Adrenal gland (tissue), 12 donors: Measurements from ENCODE around the gene DMD. TPM values are rescaled to one million over a fixed set of nuclear protein-coding genes. Genes with fewer than 3 reads are reported as not detected.
"Not testable (repeated sequence)": the region's sequence is repeated elsewhere in the genome, so short reads cannot be mapped to it uniquely, and the experiment has no call there.

Source experiments
- DNase-seq, 7 donors: peaks; one replicate each; pipeline ENCODE4 v3.0.0-alpha.2; 2019 to 2020
- H3K27ac ChIP-seq, 5 donors: fragments of 200-600 bp; sonication (generic) in 4 of 5; 1 replicate in 3 of 5; 2 replicates in 2 of 5; pipeline versions ENCODE4 v1.5.1 to v1.8.0; 2016 to 2020; ENCODE audit warnings: mild to moderate bottlenecking in 1 of 5
- H3K27me3 ChIP-seq: fragments of 200-600 bp; 2 replicates; pipeline ENCODE4 v1.8.0; 2021
- H3K36me3 ChIP-seq, 2 donors: fragments of 200-600 bp; replicated peaks in 1 of 2; 1 replicate in 1 of 2; 2 replicates in 1 of 2; pipeline versions ENCODE4 v1.5.1 to v1.8.0; 2018 to 2022
- H3K4me1 ChIP-seq, 2 donors: fragments of 200-600 bp; replicated peaks in 1 of 2; 1 replicate in 1 of 2; 2 replicates in 1 of 2; pipeline versions ENCODE4 v1.5.1 to v1.8.0; 2018 to 2021
- H3K4me3 ChIP-seq, 4 donors: fragments of 200-600 bp; sonication (generic) in 3 of 4; one replicate each; pipeline ENCODE4 v1.5.1; 2016 to 2018
- H3K9me3 ChIP-seq, 3 donors: fragments of 200-600 bp; sonication (generic) in 1 of 3; replicated peaks in 1 of 3; 1 replicate in 2 of 3; 2 replicates in 1 of 3; pipeline versions ENCODE4 v1.5.1 to v1.8.0; 2016 to 2021
- CTCF ChIP-seq, 6 experiments: fragments of 450-650 bp in 4 of 6; fragments of 200-600 bp in 2 of 6; sonication (generic) in 1 of 6; IDR thresholded peaks; 1 replicate in 5 of 6; 2 replicates in 1 of 6; pipeline versions ENCODE4 v1.5.1 to v1.8.0; 2016 to 2021; ENCODE audit warnings: antibody characterized with exemption in 6 of 6, mild to moderate bottlenecking in 2 of 6, moderate library complexity in 1 of 6
- POLR2A ChIP-seq, 2 donors: fragments of 450-650 bp; IDR thresholded peaks; one replicate each; pipeline ENCODE4 v1.6.1; 2017; ENCODE audit warnings: antibody characterized with exemption in 2 of 2, mild to moderate bottlenecking in 2 of 2, moderate library complexity in 1 of 2
- WGBS, 4 donors: extraction: QIAGEN DNeasy Blood & Tissue Kit in 2 of 4; methylation state at CpG; one replicate each; pipeline versions ENCODE4 v1.1.5 to v1.1.7; 2013 to 2017; 5-methylcytosine and 5-hydroxymethylcytosine counted together
- intact Hi-C, 2 donors: fragments of 100-400 bp; cut with DNase I; formaldehyde crosslinking; loops; one replicate each; pipeline versions ENCODE4 v1.14.1 to v1.15.0; 2022 to 2023
- polyA plus RNA-seq, 3 donors: library from polyadenylated mRNA; stranded (reverse); fragments of 200-250 nt in 2 of 3; fragments of 350-450 nt in 1 of 3; fragmentation: Illumina TruSeq in 1 of 3; extraction: RNeasy Lipid Tissue Mini Kit (QIAGEN cat#74804) in 1 of 3; gene quantifications; one replicate each; pipeline ENCODE4 v1.2.3, GENCODE V29; 2013 to 2014
- total RNA-seq, 9 donors: library from RNA; depleted of rRNA in 4 of 9; stranded (reverse); fragments of >200 nt in 4 of 9; fragments of 120-200 nt in 1 of 9; fragmentation: NEBNext Ultra II Directional in 1 of 9; extraction: Animal tissue kit (Norgen Biotek cat#: 25700) in 1 of 9; gene quantifications; one replicate each; pipeline versions ENCODE4 v1.1.0 to v1.2.4, GENCODE V29; 2013 to 2023
- donor health status: healthy with polysubstance abuse.
- donor health status: Bipolar disorder and iron deficiency.
- donor health status: DM: yes; HTN: yes; CAD: no.
- donor health status: DM: no; HTN: no; CAD: no.
- donor health status: DM: no; HTN: no; CAD: no.
- donor health status: DM: yes; HTN: yes; CAD: no.

Gene DMD
- total and polyA plus RNA-seq, 12 donors: 14.6 to 89.7 (median 36.2) TPM

DNA sequence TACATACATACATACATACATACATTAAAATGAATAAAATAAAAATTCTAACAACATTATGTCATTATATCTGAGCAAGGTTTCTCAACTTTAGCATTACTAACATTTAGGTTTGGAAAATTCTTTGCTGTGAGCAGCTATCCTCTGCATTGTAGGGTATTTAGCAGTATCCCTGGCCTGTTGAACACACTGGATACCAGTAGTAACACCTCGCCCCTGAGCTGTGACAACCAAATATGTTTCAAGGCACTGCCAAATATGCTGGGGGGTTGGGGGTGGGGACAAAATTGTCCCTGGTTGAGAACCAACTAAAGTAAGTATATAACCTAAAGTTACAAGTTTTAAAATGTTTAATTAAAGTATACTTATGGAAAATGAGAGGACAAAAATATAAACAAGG lies 1278.6 kb downstream of the DMD start:
- H3K9me3 ChIP-seq: no peaks in the 10 kb centered on the region
- no peaks in the 10 kb centered on the region for H3K36me3 ChIP-seq
- 57 to 92% (median 77%) methylated on average over 1 of the region's 1 CpG for WGBS, 4 donors
- no peak overlapping the region for H3K4me3 ChIP-seq
- intact Hi-C loops: no loop called here
- H3K27me3 ChIP-seq: no peaks in the 10 kb centered on the region
- no peak for DNase-seq
- TF ChIP-seq CTCF (IDR thresholded peaks at IDR 0.05) (no peak), POLR2A (IDR thresholded peaks at IDR 0.05) (no peak)
- no peaks in the 10 kb centered on the region for H3K4me1 ChIP-seq
- H3K27ac ChIP-seq: no peak overlapping the region

- intact Hi-C loops, H3K27me3 ChIP-seq, H3K36me3 ChIP-seq, H3K4me1 ChIP-seq, H3K4me3 ChIP-seq, H3K27ac ChIP-seq, DNase-seq, H3K9me3 ChIP-seq: not testable (repeated sequence)
- 75 to 96% (median 87%) methylated on average over 10 to 11 of the region's 11 CpGs for WGBS, 4 donors
These were observed 1279.0 kb downstream of the DMD start for GRCh38 chrX:31932320-31932719.

- H3K9me3 ChIP-seq: no peaks in the 10 kb centered on the region
- no peaks in the 10 kb centered on the region for H3K36me3 ChIP-seq
- no peaks in the 10 kb centered on the region for H3K27me3 ChIP-seq
- intact Hi-C loops: no loop called here
- 41 to 60% (median 51%) methylated on average over 3 of the region's 3 CpGs for WGBS, 4 donors
- no peaks in the 10 kb centered on the region for H3K4me1 ChIP-seq
- H3K4me3 ChIP-seq: no peak overlapping the region
- no peak for DNase-seq
- TF ChIP-seq POLR2A (IDR thresholded peaks at IDR 0.05) (no peak), CTCF (IDR thresholded peaks at IDR 0.05) (no peak)
- no peak overlapping the region for H3K27ac ChIP-seq
These were observed 1280.1 kb downstream of the DMD start for GRCh38 chrX:31931225-31931624.

DNA sequence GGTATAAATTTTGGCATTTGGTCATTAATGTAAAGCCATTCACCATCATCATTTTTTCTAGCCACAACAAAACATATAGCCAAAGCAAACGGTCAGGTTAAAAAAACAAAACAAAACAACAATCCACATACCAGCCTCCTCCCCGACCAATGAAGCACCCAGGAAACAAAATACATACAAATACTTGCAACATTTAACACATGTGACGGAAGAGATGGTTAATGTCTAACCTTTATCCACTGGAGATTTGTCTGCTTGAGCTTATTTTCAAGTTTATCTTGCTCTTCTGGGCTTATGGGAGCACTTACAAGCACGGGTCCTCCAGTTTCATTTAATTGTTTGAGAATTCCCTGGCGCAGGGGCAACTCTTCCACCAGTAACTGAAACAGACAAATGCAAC lies 1282.0 kb downstream of the DMD start:
- no peak for DNase-seq
- intact Hi-C loops: no loop called here
- WGBS, 4 donors: 67 to 90% (median 79%) methylated on average over 5 of the region's 5 CpGs

GRCh38 chrX:31921236-31921635 lies 1290.1 kb downstream of the DMD start:
- no peak for TF ChIP-seq CTCF (IDR thresholded peaks at IDR 0.05)
- Histone ChIP-seq H3K27ac (no peak overlapping the region), H3K9me3 (no peaks in the 10 kb centered on the region), H3K4me3 (no peak overlapping the region), H3K36me3 (no peaks in the 10 kb centered on the region), H3K27me3 (peaks cover 3% of the 10 kb centered on the region), H3K4me1 (no peaks in the 10 kb centered on the region)
- DNase-seq: no peak
- 61 to 89% (median 76%) methylated on average over 2 of the region's 2 CpGs for WGBS, 4 donors
- intact Hi-C loops: no loop called here

More for the DNA sequence above, 1282.0 kb downstream of the DMD start:
- TF ChIP-seq POLR2A (IDR thresholded peaks at IDR 0.05): no peak
- Histone ChIP-seq H3K4me3 (no peak overlapping the region), H3K9me3 (no peaks in the 10 kb centered on the region), H3K27me3 (peaks cover 3% of the 10 kb centered on the region), H3K27ac (no peak overlapping the region), H3K36me3 (no peaks in the 10 kb centered on the region), H3K4me1 (no peaks in the 10 kb centered on the region)
